GM19240 (cell line): Measurements from ENCODE around the gene GSTM4.

Source experiments
- DNase-seq: peaks from one replicate; pipeline ENCODE4 v3.0.0; 2011; ENCODE audit warnings: low spot score; ENCODE audit not compliant: insufficient read length

Gene GSTM4

GRCh38 chr1:109624201-109625010, 31.5 kb upstream of the GSTM4 start:
- no peak for DNase-seq

- DNase-seq: no peak
These were observed 30.7 kb upstream of the GSTM4 start for GRCh38 chr1:109625176-109625575.

GRCh38 chr1:109625601-109626560, 30.0 kb upstream of the GSTM4 start:
- DNase-seq: no peak

- no peak for DNase-seq
These were observed 29.1 kb upstream of the GSTM4 start for GRCh38 chr1:109626682-109627408.

GRCh38 chr1:109627692-109628399, 28.1 kb upstream of the GSTM4 start:
- no peak for DNase-seq

- DNase-seq: no peak
These were observed 27.2 kb upstream of the GSTM4 start for GRCh38 chr1:109628540-109629321.

GRCh38 chr1:109629372-109630030, 26.4 kb upstream of the GSTM4 start:
- DNase-seq: no peak

- DNase-seq: no peak
These were observed 25.6 kb upstream of the GSTM4 start for GRCh38 chr1:109630081-109630897.

GRCh38 chr1:109630898-109631512, 24.9 kb upstream of the GSTM4 start:
- no peak for DNase-seq

- no peak for DNase-seq
These were observed 24.1 kb upstream of the GSTM4 start for GRCh38 chr1:109631513-109632505.

GRCh38 chr1:109632671-109633346, 23.1 kb upstream of the GSTM4 start:
- DNase-seq: no peak

GRCh38 chr1:109634292-109634691, 21.6 kb upstream of the GSTM4 start:
- no peak for DNase-seq

- DNase-seq: no peak
These were observed 20.8 kb upstream of the GSTM4 start for GRCh38 chr1:109634771-109635750.

GRCh38 chr1:109635862-109636200, 20.1 kb upstream of the GSTM4 start:
- DNase-seq: no peak

- DNase-seq: no peak
These were observed 19.5 kb upstream of the GSTM4 start for GRCh38 chr1:109636201-109636952.
